ENCODE data around the gene RAD9B. TPM values are rescaled to one million over a fixed set of nuclear protein-coding genes. Genes with fewer than 3 reads are reported as not detected.
"Not testable (repeated sequence)": the region's sequence is repeated elsewhere in the genome, so short reads cannot be mapped to it uniquely, and the experiment has no call there.

Gene RAD9B
- total RNA-seq: 0.67 TPM
- long read RNA-seq, partial matches to known transcripts: 0 of 2 reads
- long read RNA-seq, other reads (novel, unspliced or antisense): 2 of 2 reads

DNA sequence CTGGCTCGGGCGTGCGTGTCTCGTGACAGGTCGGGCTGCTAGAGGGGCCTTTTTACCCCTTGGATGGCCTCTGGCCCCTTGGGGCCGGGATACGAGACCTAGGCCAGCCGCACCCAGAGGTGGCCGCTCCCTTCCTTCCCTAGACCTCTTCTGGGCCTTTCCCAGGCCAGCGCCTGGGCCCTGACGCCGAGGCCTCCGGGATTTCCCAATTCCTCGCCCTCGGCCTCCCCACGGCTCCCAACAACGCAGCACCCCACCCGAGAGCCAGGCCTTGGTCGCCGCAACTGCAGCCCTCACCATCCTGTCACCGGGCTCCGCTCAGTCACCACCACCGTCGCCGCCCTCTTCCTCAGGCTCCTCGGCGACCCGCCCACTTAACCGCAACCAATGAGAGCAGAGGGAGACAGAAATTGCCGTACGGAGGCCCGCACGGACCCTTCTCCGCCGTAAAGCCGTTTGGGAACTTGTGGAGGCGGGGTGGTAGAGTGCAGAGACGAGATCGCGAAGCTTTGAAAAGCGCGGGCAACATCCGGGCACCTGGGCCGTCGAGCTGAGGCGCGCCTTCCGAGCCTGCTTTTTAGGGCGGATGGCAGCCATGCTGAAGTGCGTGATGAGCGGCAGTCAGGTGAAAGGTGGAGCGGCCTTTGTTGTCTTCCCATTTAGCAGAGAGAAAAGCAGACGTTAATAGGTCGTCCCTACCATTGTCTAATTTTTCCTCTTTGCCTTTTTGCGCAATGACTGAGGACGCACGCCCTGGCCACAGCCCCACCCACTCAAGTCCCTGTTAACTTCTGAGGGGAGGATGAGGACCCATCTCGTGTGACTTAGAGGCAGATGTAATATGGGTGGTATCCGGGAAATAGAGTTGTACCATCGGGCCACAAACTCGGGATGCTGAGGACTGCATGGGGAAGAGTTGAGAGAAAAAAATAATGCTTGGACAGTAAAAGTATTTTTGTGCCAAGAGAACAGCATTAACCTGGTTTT is at the start of gene RAD9B, which contains the start of gene VPS29:
RAD9B (plus strand) TSS at position 580 of the 987 bp plus-strand sequence; CDS start at position 587, 7 bp downstream.
VPS29 (minus strand) TSS at position 360 of the 987 bp plus-strand sequence; CDS start at position 300, 60 bp downstream.
- peak; percentile 99 for DNase-seq
- ATAC-seq (ENCODE audit: poor library complexity): peak; percentile 97

GRCh38 chr12:110453569-110454296 is 48.4 kb upstream of the RAD9B start:
- DNase-seq: no peak
- intact Hi-C loops (cut with DNase I): loop anchor here (10.0 kb wide), 1 partner anchor 431 kb away; no protein-coding TSS in a partner anchor
- ATAC-seq (ENCODE audit: poor library complexity): no peak

More for the DNA sequence above, at the start of gene RAD9B, which contains the start of gene VPS29:
- intact Hi-C loops (cut with DNase I): no loop called here

DNA sequence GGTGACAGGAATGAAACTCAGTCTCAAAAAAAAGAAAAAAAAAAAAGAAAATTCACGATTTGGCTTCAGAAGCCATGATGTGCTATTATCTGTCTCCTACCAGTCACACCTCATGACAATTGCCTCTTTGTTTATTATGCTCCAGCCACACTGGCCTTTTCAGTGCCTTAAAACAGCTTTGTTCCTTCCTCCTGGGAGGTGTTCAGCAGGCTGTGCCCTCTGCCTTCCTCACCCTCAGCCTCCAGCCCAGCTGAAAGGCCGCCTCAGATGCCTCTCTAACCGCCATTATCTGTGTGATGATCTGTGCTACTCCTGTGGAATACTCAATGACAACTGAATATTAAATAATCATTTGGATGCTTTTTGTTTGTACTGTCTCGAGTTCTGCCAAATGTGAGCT is 43.4 kb upstream of the RAD9B start:
- ATAC-seq (ENCODE audit: poor library complexity) (no peak), DNase-seq (no peak)
- intact Hi-C loops (cut with DNase I): loop anchor here (10.0 kb wide), 1 partner anchor 426 kb away; no protein-coding TSS in a partner anchor

DNA sequence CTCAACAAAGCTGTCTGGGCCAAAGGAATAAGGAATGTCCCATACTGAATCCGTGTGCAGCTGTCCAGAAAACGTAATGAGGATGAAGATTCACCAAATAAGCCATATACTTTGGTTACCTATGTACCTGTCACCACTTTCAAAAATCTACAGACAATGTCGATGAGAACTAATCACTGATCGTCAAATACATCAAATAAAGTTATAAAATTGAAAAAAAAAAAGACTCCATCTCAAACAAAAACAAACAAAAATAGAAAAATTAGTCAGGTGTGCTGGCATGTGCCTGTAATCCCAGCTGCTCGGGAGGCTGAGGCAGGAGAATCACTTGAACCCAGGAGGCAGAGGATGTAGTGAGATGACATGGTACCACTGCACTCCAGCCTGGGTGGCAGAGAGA is 40.9 kb upstream of the RAD9B start:
- ATAC-seq (ENCODE audit: poor library complexity); DNase-seq; intact Hi-C loops (cut with DNase I): not testable (repeated sequence)

GRCh38 chr12:110465024-110465423 is 37.1 kb upstream of the RAD9B start:
- no peak for DNase-seq
- no peak for ATAC-seq (ENCODE audit: poor library complexity)
- intact Hi-C loops (cut with DNase I): no loop called here

- DNase-seq; intact Hi-C loops (cut with DNase I); ATAC-seq (ENCODE audit: poor library complexity): not testable (repeated sequence)
Observed at GRCh38 chr12:110465765-110466164, 36.4 kb upstream of the RAD9B start.

GRCh38 chr12:110466791-110467190 is 35.3 kb upstream of the RAD9B start:
- intact Hi-C loops (cut with DNase I): no loop called here
- DNase-seq: no peak
- no peak for ATAC-seq (ENCODE audit: poor library complexity)

DNA sequence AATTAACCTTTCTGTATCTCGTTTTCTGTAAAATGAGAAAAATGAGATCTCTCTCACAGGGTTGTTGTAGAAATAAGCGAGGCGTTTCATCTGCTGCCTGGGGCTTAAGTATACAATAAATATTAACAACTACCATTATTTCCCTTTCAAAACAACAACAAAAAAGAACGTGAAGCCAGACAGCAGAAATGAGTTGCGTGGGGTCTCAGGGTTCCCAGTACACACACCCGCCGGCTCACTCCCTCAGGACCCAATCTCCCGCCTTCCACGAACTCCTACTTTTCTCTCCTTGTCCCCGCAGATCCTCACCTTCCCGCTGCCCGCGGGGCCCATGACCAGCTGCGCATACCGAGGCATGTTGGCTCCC is 34.3 kb upstream of the RAD9B start:
- ATAC-seq (ENCODE audit: poor library complexity) (no peak), DNase-seq (no peak)
- intact Hi-C loops (cut with DNase I): no loop called here

- DNase-seq (peak; percentile 97), ATAC-seq (ENCODE audit: poor library complexity) (peak; percentile 96)
- intact Hi-C loops (cut with DNase I): no loop called here
Observed at GRCh38 chr12:110468214-110469048, 33.7 kb upstream of the RAD9B start, which contains the start of the genes FAM216A and GPN3. FAM216A (plus strand) TSS chr12:110468845; CDS start chr12:110468876, 31 bp downstream. GPN3 (minus strand) TSS chr12:110468257; CDS start chr12:110468203, 54 bp downstream.

DNA sequence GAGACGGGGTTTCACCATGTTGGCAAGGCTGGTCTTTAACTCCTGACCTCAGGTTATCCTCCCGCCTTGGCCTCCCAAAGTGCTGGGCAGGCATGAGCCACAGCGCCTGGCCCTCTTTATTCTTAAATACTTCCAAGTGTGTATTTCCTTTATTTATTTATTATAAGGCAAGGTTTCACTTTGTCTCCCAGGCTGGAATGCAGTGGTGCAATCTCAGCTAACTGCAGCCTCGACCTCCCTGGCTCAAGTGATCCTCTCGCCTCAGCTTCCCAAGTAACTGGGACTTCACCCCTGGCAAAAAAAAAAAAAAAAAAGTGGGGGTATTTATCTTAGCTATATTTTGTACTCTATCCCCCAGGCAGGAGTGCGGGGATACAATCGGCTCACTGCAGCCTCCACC is 26.7 kb upstream of the RAD9B start:
- intact Hi-C loops (cut with DNase I): no loop called here
- ATAC-seq (ENCODE audit: poor library complexity) (no peak), DNase-seq (no peak)

GRCh38 chr12:110498984-110499706 is 3.0 kb upstream of the RAD9B start:
- DNase-seq (no peak), ATAC-seq (ENCODE audit: poor library complexity) (no peak)
- intact Hi-C loops (cut with DNase I): no loop called here

DNA sequence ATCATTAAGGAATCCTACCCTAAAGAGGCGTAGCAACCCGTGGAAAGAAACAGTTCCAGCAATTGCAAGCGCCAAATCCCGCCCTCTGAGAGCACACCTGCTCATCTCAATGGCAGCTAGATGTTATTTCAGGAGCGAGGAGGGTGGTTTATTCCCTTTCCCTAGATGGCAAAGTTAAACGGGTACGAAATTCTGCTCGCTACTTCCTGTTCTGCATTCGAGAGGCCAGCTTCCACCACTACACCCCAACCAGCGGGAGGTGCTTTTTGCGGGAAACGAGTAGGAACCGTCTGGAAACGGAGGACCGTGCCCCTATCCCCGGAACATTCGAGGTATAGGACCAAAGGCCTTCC is 756 bp upstream of the RAD9B start:
- no peak for DNase-seq
- peak; percentile 33 for ATAC-seq (ENCODE audit: poor library complexity)
- intact Hi-C loops (cut with DNase I): no loop called here

- intact Hi-C loops (cut with DNase I): no loop called here
- DNase-seq: no peak
- no peak for ATAC-seq (ENCODE audit: poor library complexity)
Observed at GRCh38 chr12:110503432-110503831, 1.3 kb downstream of the RAD9B start.

DNA sequence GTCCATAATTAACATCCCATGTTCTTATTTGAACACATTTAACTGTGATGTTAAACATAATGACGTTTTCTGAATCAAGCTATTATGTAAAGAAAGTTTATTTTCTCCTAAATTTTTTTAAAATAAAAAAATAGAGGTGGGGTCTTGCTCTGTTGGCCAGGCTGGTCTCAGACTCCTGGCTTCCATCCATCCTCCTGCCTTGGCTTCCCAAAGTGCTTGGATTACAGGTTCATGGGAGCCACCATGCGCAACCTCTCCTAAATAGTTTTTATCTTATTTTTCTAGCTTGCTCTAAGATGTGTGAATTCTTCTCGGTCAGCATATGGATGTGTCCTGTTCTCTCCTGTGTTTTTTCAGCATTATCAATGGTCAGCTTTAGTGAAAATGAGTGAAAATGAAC is 3.2 kb downstream of the RAD9B start:
- ATAC-seq (ENCODE audit: poor library complexity) (no peak), DNase-seq (no peak)
- intact Hi-C loops (cut with DNase I): no loop called here

GRCh38 chr12:110508071-110508586 is 6.0 kb downstream of the RAD9B start:
- no peak for DNase-seq
- ATAC-seq (ENCODE audit: poor library complexity): no peak
- intact Hi-C loops (cut with DNase I): no loop called here

DNA sequence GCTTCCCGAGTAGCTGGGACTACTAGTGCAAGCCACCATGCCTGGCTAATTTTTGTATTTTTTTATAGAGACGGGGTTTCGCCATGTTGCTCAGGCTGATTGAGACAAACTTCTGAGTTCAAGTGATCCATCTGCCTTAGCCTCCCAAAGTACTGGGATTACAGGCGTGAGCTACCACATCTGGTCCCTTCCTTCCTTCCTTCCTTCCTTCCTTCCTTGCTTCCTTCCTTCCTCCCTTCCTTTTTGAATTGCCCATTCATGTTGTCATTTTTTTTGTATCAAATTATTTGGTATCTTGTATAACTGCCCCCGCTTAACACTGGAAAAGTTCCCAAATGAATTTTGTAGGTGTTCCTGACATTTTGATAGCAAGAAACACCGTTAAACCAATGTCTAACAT is 11.7 kb downstream of the RAD9B start:
- intact Hi-C loops (cut with DNase I): loop anchor here (5.0 kb wide), 1 partner anchor 88 kb away; no protein-coding TSS in a partner anchor
- DNase-seq: no peak
- no peak for ATAC-seq (ENCODE audit: poor library complexity)

DNA sequence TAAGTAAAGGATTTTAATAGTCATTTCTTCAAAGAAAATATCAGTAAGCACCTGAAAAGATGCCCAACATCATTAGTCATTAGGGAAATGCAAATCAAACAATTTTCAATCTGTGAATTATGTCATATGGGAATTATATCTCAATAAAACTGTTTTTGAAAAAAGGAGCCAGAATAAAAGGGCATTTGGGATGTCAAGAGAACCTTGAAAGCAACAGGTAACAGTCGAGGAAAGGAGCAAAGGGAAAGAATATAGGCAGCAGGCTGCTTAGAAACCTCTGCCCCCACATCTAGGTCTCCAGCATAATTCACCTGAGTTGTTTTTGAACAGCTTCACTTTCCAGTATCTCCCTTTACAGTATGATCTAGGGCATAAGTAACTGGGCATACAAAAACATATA is 12.2 kb downstream of the RAD9B start:
- intact Hi-C loops (cut with DNase I): loop anchor here (5.0 kb wide), 1 partner anchor 88 kb away; no protein-coding TSS in a partner anchor
- ATAC-seq (ENCODE audit: poor library complexity): no peak
- no peak for DNase-seq

All from Right ventricle myocardium superior (tissue), 1 donor.